K562 (cell line): ENCODE measurements around the gene KIAA0513. TPM values are rescaled to one million over a fixed set of nuclear protein-coding genes. Genes with fewer than 3 reads are reported as not detected.
A peak's percentile ranks its signal among the peaks of the same experiment; 100 is the strongest.

Experiments used
- BRCA1 ChIP-seq, 2 experiments: fragments of 450-650 bp in 1 of 2; sonication (generic) in 1 of 2; formaldehyde crosslinking in 1 of 2; IDR thresholded peaks; 2 replicates each; pipeline versions ENCODE4 v1.5.0 to v1.6.1; 2017 to 2020; ENCODE audit warnings: mild to moderate bottlenecking in 1 of 2, missing genetic modification reagents in 1 of 2
- GATAD2B ChIP-seq: fragments of 450-650 bp; IDR thresholded peaks from 2 replicates; pipeline ENCODE4 v1.6.1; 2017; ENCODE audit warnings: mild to moderate bottlenecking, borderline replicate concordance
- JUND ChIP-seq, 2 experiments: IDR thresholded peaks; 2 replicates in 1 of 2; 3 replicates in 1 of 2; pipeline ENCODE4 v1.6.1; 2011; ENCODE audit warnings: borderline replicate concordance in 2 of 2, low read depth in 2 of 2, low read length in 2 of 2, improper control_type of control experiment in 1 of 2, missing biosample characterization in 1 of 2, missing genetic modification characterization in 1 of 2, missing genetic modification reagents in 1 of 2
- MEIS2 ChIP-seq: fragments of 450-650 bp; IDR thresholded peaks from 2 replicates; pipeline ENCODE4 v1.6.1; 2014; ENCODE audit warnings: mild to moderate bottlenecking; ENCODE audit not compliant: partially characterized antibody
- NFIX ChIP-seq: fragments of 250-450 bp; sonication (Bioruptor Pico); IDR thresholded peaks from 2 replicates; pipeline ENCODE4 v1.4.0; 2020; ENCODE audit warnings: low read depth, mild to moderate bottlenecking, moderate library complexity
- NR2C1 ChIP-seq, 2 experiments: fragments of 450-650 bp; IDR thresholded peaks; 2 replicates each; pipeline ENCODE4 v1.6.1; 2017; ENCODE audit warnings: mild to moderate bottlenecking in 2 of 2, antibody characterized with exemption in 1 of 2, inconsistent platforms in 1 of 2, missing compliant biosample characterization in 1 of 2, missing genetic modification characterization in 1 of 2
- NR3C1 ChIP-seq: sonication (generic); formaldehyde crosslinking; IDR thresholded peaks from 2 replicates; pipeline ENCODE4 v1.8.1; 2022; ENCODE audit warnings: missing genetic modification reagents
- RBM15 ChIP-seq: fragments of 200-400 bp; formaldehyde crosslinking; IDR thresholded peaks from 2 replicates; pipeline ENCODE4 v1.6.1; 2018; ENCODE audit warnings: mild to moderate bottlenecking, low read length, moderate library complexity; ENCODE audit not compliant: insufficient read depth
- RBM25 ChIP-seq: fragments of 200-400 bp; formaldehyde crosslinking; IDR thresholded peaks from 2 replicates; pipeline ENCODE4 v1.6.1; 2018; ENCODE audit warnings: low read length, low read depth, moderate library complexity; ENCODE audit not compliant: severe bottlenecking
- RCOR1 ChIP-seq, 2 experiments: IDR thresholded peaks; 2 replicates each; pipeline ENCODE4 v1.6.1; 2012; ENCODE audit warnings: low read depth in 2 of 2, low read length in 2 of 2, borderline replicate concordance in 1 of 2, improper control_type of control experiment in 1 of 2
- ZNF354B ChIP-seq: fragments of 250-450 bp; sonication (Bioruptor Pico); IDR thresholded peaks from 2 replicates; pipeline ENCODE4 v1.4.0; 2020
- ZNF507 ChIP-seq: conservative IDR thresholded peaks from 2 replicates; pipeline ENCODE4 v1.6.1; 2017; ENCODE audit warnings: missing genetic modification characterization, missing compliant biosample characterization
- polyA plus RNA-seq, 8 experiments: library from polyadenylated mRNA; depleted of rRNA in 4 of 8; stranded (reverse) in 5 of 8; unstranded in 3 of 8; fragments of >200 nt; fragmentation: Nextera tagmentation in 2 of 8; fragmentation: Illumina TruSeq in 1 of 8; extraction: Ambion mirVana in 2 of 8; extraction: Trizol in 1 of 8; gene quantifications; 2 replicates each; pipeline versions ENCODE4 v1.2.1 to v1.2.3, GENCODE V29; 2011 to 2014; ENCODE audit warnings: inconsistent platforms in 1 of 8, missing spikeins in 1 of 8
- total RNA-seq, 7 experiments: library from RNA; depleted of rRNA in 6 of 7; stranded (reverse); fragments of >200 nt in 6 of 7; fragmentation: Illumina TruSeq in 2 of 7; extraction: Trizol in 2 of 7; gene quantifications; 2 replicates each; pipeline versions ENCODE4 v1.2.1 to v1.2.3, GENCODE V29; 2011 to 2021; ENCODE audit warnings: low replicate concordance in 1 of 7
- TF ChIP-seq, protein P1 (sequence below): fragments of 250-450 bp; sonication (Bioruptor Pico); IDR thresholded peaks from 2 replicates; pipeline ENCODE4 v1.8.0; 2022; ENCODE audit warnings: inconsistent platforms
- TF ChIP-seq, protein P2 (sequence below): fragments of 450-650 bp; formaldehyde crosslinking; IDR thresholded peaks from 2 replicates; pipeline ENCODE4 v1.4.0; 2020; ENCODE audit warnings: mild to moderate bottlenecking, moderate library complexity
- TF ChIP-seq, protein P3 (sequence below): sonication (generic); formaldehyde crosslinking; IDR thresholded peaks from 2 replicates; pipeline ENCODE4 v1.8.0; 2022; ENCODE audit warnings: mild to moderate bottlenecking, missing genetic modification reagents
- TF ChIP-seq, protein P4 (sequence below), 3 experiments: fragments of 200-800 bp in 1 of 3; sonication (Bioruptor generic) in 1 of 3; sonication (generic) in 1 of 3; formaldehyde crosslinking in 1 of 3; IDR thresholded peaks; 2 replicates each; pipeline versions ENCODE4 v1.6.1 to v1.8.0; 2016 to 2022; ENCODE audit warnings: mild to moderate bottlenecking in 2 of 3, missing compliant biosample characterization in 2 of 3, missing genetic modification characterization in 2 of 3, missing genetic modification reagents in 1 of 3

Gene KIAA0513
- total and polyA plus RNA-seq, 9 of the 15 experiments (the other 6 are each of a cell fraction or from before 2014, with no cell fraction given): 0.18 to 13.7 (median 10.2) TPM

DNA sequence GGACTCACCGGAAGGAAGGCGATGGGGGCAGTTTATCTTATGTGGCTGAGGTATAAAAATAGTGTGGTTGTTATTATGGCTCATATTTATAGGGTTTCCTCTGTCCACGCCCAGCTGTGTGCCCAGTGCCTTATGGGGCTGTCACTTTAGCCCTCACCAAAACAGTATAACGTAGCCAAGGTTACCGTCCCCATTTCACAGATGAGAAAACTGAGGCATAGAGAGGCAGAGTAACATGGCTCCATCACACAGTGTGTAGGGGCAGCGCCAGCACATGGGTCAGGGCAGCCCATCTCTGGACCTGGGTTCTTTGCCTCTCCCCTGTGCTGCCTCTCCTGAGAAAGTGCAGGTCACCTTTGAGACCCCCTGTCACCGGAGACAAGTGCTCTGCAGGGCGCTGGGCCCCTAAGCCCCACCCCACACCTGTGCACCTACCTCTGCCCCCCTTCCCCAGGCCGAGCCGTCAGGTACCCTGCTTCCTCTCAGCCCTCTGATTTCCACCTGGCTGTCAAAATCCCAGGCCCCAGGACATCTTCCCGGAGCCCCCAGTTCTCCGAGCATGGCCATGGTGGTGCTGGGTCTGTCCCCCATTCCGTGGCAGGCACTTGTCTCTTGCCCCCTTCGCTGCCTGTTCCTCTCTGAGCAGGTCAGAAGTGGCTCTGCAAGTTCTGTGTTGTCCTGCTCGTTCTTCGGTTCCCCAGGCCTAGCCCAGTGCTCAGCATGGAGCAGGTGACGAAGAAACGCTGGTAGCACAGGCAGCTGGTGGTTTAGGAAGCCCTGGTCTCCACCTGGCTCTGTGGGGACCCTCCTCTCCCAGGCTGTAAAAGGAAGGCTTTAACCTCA lies 7.2 kb downstream of the KIAA0513 start (continued):
- TF ChIP-seq GATAD2B (no peak), ZNF354B (no peak), RBM25 (peak; percentile 94), NFIX (CRISPR knock-in tag) (no peak), MEIS2 (no peak), ZNF507 (tag) (no peak), BRCA1 (IDR thresholded peaks at IDR 0.05) (no peak), BRCA1 (CRISPR knock-in tag; IDR thresholded peaks at IDR 0.05) (no peak), NR2C1 (IDR thresholded peaks at IDR 0.05) (no peak), NR2C1 (tag; IDR thresholded peaks at IDR 0.05) (no peak), RBM15 (no peak), JUND (IDR thresholded peaks at IDR 0.05; ENCODE audit: borderline replicate concordance, low read depth, low read length) (no peak), JUND (tag; IDR thresholded peaks at IDR 0.05; ENCODE audit: borderline replicate concordance, low read depth, low read length) (no peak), NR3C1 (CRISPR knock-in tag) (no peak), RCOR1 (IDR thresholded peaks at IDR 0.05; ENCODE audit: borderline replicate concordance in 1 of 2, low read depth in 2 of 2, low read length in 2 of 2) (peak in 1 of 2 experiments; percentile 68; a peak in 2 of 4 replicates)
- TF ChIP-seq, protein P1, sequence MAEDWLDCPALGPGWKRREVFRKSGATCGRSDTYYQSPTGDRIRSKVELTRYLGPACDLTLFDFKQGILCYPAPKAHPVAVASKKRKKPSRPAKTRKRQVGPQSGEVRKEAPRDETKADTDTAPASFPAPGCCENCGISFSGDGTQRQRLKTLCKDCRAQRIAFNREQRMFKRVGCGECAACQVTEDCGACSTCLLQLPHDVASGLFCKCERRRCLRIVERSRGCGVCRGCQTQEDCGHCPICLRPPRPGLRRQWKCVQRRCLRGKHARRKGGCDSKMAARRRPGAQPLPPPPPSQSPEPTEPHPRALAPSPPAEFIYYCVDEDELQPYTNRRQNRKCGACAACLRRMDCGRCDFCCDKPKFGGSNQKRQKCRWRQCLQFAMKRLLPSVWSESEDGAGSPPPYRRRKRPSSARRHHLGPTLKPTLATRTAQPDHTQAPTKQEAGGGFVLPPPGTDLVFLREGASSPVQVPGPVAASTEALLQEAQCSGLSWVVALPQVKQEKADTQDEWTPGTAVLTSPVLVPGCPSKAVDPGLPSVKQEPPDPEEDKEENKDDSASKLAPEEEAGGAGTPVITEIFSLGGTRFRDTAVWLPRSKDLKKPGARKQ: no peak
- TF ChIP-seq, protein P2, sequence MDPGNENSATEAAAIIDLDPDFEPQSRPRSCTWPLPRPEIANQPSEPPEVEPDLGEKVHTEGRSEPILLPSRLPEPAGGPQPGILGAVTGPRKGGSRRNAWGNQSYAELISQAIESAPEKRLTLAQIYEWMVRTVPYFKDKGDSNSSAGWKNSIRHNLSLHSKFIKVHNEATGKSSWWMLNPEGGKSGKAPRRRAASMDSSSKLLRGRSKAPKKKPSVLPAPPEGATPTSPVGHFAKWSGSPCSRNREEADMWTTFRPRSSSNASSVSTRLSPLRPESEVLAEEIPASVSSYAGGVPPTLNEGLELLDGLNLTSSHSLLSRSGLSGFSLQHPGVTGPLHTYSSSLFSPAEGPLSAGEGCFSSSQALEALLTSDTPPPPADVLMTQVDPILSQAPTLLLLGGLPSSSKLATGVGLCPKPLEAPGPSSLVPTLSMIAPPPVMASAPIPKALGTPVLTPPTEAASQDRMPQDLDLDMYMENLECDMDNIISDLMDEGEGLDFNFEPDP (CRISPR knock-in tag): no peak
- TF ChIP-seq, protein P3, sequence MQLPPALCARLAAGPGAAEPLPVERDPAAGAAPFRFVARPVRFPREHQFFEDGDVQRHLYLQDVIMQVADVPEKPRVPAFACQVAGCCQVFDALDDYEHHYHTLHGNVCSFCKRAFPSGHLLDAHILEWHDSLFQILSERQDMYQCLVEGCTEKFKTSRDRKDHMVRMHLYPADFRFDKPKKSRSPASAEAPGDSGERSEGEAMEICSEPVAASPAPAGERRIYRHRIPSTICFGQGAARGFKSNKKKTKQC (CRISPR knock-in tag): peak; percentile 30; the same call in 1 of the 2 replicates
- TF ChIP-seq, protein P4, sequence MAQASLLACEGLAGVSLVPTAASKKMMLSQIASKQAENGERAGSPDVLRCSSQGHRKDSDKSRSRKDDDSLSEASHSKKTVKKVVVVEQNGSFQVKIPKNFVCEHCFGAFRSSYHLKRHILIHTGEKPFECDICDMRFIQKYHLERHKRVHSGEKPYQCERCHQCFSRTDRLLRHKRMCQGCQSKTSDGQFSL (CRISPR knock-in tag; IDR thresholded peaks at IDR 0.05): no peak
- TF ChIP-seq, protein P4 (tag; IDR thresholded peaks at IDR 0.05): no peak
